GM21576 (cell line): ENCODE results near the gene THRAP3.

Experiments used
- ATAC-seq: cut with Tn5 transposase; IDR thresholded peaks from one replicate; pipeline ENCODE4 v1.9.1; 2021; ENCODE audit warnings: mild to moderate bottlenecking, moderate library complexity; ENCODE audit not compliant: unreplicated experiment

The THRAP3 gene

DNA sequence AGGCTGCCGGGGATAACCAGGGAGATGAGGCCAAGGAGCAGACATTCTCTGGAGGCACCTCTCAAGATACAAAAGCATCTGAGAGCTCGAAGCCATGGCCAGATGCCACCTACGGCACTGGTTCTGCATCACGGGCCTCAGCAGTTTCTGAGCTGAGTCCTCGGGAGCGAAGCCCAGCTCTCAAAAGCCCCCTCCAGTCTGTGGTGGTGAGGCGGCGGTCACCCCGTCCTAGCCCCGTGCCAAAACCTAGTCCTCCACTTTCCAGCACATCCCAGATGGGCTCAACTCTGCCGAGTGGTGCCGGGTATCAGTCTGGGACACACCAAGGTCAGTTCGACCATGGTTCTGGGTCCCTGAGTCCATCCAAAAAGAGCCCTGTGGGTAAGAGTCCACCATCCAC, 62.6 kb downstream of the THRAP3 start:
- ATAC-seq, result no peak

DNA sequence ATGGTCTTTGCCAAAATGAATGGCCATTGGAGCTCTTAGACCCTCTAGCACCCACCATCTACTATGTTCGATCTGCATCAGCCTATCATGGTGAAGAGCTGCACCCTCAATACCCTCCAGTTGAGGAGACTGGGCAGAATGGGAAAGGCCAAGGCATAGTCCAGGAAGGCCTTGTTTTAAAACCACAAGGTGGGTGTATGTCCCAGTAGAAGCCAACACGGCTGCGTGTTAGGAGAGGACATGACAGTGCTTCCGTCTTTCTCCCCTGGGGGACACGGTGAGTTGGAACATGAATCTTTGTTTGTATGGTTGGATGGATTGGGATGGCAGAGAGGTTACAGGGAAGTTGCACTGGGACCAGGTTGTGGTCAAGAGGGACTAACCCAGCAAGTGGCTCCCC, 63.4 kb downstream of the THRAP3 start:
- ATAC-seq, result no peak

DNA sequence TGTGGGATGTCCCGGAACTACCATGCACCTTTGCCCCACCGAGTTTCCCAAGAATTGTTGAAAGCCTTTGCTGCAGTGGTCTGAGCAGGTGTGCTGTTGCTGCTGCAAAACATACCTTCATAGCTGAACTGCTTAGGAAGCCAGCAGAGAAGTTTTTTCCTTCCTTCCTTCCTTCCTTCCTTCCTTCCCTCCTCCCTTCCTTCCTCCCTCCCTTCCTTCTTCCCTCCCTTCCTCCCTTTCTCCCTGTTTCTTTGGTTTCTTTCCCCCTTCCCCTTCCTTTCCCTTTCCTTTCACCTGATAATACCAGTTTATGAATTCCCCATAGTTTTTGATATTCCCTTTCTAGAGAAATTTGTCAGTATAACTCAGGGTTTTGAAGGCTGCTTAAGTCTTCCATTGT, 71.1 kb downstream of the THRAP3 start:
- ATAC-seq, result no peak

DNA sequence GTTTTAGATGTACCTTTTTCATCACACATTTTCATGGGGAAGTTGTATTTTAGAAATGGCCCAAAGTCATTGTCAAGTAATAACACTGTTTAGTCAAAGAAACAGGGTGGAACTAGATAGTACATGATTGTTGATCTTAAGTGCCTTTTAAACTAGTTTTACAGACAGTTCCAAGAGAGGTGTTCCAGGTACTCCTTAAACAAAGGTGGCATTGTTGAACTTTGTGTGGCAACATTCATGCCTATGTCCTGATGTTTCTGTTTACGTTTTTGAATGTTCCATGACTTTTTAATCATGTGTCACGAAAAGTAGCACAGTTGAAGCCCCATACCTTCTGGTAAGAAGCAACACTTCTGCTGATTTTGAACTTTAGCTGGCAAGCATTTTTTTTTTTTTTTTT, 72.8 kb downstream of the THRAP3 start:
- ATAC-seq, result no peak

DNA sequence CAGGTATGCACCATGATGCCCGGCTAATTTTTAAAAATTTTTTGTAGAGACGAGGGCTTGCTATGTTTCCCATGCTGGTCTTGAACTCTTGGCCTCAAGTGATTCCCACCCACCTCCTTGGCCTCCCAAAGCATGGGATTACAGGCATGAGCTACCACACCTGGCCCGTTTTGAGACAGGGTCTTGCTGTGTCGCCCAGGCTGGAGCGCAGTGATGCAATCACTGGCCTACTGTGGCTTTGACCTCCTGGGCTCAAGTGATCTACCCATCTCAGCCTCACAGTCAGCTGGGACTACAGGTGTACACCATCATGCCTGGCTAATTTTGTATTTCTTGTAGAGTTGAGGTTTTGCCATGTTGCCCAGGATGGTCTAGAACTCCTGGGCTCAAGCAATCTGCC, 74.4 kb downstream of the THRAP3 start:
- no peak for ATAC-seq

DNA sequence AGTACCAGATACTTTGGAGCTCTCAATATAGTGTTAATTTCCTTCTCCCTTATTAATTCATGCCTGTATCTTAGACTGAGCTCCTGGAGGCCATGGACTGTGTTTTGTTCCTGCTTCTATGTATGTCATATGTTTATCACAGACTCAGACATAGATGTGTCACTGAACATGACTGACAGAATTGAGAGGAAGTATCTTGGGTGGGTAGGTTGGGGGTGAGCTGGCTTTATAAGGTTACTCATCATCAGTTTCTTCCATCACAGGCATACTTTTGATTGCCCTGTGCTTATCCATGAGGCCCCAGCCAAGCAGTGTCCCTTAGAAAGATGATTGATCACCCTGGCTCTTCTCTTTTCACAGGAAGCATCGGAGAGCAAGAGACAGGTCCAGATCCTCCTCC, 76.3 kb downstream of the THRAP3 start:
- no peak for ATAC-seq

DNA sequence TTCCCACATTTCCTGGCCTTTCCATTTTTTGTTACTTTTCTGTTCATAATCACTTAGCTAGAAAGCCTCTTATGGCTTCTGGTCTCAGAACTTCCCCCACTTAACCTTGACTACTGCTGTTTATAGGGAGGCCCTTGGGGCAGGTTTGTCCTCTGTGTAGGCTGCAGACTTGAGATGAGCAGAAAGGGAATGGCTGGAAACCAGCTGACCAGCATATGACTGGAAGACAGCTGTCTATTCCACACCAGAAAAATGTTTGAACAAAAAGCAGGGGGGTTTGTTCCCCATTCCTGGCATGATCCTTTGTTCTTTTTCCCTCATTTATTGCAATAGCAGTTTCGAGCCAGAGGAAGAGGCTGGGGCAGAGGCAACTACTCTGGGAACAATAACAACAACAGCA, 77.0 kb downstream of the THRAP3 start:
- no peak for ATAC-seq

DNA sequence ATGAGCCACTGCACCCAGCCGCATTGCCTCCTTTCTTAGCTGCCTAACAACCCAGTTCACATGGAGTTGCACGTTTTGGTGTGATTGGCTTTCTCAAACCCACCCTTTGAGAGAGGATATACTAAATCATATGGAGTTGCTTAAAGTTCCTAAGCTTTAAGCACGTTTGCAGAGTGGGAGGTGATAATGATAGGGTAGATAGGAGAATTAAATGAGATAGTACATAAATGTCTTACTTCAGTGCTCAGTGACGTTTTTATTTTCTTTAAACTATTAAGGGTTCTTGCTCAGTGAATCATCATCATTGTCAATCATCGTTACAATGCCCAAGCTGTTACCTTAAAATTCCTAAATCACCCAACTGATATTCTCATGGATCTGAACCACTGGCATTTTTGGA, 79.0 kb downstream of the THRAP3 start:
- ATAC-seq, result no peak

DNA sequence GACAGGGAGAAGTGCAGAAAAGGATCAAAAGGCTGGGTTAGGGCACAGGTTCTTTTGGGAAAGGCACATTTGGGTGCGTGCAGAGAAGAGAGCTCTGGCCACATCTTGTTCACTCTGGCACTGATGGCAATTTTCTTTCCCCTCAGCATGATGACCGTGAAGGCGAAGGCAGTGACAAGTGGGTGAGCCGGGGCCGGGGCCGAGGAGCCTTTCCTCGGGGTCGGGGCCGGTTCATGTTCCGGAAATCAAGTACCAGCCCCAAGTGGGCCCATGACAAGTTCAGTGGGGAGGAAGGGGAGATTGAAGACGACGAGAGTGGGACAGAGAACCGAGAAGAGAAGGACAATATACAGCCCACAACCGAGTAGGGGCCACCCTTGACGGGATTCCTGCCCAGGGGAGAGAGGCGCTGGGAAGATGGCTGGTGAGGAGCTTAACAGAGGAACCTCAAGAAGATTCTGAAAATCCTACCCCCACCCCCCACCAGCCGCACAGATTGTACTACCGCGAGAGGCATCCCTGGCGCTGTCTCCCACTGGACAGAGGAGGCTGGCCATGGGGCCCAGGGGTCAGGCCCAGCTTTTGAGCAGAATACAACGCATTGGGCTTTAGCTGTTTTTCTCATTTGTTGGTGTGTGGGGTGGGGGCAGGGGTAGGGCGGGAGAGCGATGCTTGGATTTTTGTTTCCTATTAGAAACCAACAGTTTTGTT, 79.6 kb downstream of the THRAP3 start:
- no peak for ATAC-seq

DNA sequence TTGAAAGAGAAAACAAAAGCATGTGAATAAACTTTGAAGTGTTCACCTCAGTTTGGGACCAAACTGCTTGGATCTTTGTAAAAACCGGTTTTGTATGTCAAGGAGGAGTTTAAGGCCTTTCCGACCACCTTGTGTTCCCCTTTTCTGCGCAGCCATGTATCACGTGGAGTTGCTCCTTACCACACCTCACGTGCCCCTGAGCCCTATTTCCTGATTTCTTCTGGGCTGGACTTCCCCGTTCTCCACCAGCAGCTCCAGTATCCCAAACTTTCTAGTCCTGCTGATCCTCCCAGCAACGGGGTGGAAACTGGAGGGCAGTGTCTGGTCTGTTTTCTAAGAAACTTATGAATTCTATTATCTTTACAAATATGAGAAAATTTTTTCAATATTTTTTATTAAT, 80.3 kb downstream of the THRAP3 start:
- no peak for ATAC-seq

DNA sequence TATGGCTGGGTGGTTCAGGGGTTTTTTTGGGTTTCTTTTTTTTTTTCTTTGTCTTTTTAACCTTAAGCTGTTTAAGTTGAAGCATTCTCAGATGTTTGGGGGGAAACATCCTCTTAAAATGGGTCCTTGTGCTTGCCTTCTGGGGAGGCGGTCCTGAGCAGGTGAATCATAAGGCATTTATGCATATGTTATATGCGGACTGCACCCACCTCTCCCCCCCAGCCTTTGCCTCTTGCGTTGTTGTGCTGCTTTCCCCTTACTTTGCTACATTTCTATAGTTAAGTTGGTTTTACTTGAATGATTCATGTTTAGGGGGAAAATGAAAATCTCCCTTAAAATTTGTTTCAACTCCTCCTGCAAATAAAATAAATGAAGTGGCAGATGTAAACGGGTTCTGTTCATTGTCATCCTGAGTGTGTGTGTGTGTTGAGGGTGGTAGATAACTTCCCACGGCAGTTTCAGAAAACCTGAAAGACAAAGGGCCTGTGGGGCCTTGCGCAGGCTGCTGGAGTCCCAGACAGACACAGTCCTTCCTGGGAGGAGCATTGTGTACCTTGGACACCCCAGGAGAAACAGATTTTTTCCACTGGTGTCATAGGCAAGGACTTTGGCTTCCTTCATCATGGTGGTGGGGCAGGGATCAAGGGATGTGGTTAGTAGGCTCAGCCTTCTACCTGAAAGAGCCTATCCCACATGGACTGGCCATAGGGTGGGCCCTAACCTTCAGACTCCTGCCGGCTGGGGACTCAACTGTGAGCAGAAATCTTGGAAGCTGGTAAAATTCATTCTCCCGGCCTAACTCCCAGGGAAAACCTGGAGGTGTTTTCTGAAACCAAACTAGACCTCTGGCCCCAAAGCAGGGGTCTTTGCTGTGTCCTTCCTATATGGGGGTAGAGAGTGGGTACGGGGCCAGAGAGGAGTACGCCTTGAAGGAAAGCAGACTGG, 81.0 kb downstream of the THRAP3 start:
- no peak for ATAC-seq

DNA sequence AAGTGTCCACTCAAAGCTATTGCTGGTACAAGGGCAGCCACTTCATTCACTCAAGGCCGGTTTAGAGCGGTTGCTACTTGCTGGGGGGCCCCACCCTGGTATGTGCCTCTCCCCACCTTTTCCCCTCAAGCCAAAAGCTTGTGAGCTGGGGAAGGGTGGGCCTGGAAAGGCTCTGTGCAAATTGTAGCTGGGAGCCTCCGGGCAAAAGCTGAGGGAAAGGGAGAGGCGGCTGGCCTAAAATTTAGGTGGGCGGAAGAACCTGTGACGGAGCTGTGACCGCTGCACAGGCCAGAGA, 81.6 kb downstream of the THRAP3 start:
- ATAC-seq, result no peak

DNA sequence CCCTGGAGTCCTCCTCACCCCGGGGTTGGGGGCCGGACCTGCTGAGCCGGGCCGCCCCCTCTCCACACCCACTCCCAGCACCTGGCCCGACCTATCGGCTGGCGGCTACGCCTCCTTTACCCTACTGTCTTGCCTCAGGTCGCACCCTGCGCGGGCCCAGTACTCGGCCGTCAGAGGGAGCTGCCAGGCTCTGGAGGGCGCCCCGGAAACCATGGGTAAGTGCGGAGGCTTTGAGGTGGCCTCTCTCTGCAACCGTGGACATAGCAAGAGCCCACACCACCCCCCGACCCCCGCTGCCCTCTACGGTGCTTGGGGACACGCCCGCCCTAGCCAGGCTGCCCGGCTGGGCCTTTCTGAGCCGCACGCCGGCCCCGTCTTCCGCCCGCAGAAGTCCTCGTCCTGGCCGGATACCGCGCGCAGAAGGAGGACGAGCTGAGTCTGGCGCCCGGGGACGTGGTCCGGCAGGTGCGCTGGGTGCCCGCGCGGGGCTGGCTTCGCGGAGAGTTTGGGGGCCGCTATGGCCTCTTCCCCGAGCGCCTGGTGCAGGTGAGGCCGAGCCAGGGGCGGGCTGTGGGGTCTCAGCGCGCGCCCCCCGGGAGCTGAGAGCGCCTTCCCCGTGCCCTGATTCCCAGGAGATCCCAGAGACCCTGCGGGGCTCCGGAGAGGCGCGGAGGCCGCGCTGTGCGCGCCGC, 82.1 kb downstream of the THRAP3 start, which contains the start of gene SH3D21:
TSS of gene SH3D21 (plus strand) at position 159 of the 692 bp plus-strand sequence. CDS start at position 212, 53 bp downstream.
- ATAC-seq, result peak; percentile 20

DNA sequence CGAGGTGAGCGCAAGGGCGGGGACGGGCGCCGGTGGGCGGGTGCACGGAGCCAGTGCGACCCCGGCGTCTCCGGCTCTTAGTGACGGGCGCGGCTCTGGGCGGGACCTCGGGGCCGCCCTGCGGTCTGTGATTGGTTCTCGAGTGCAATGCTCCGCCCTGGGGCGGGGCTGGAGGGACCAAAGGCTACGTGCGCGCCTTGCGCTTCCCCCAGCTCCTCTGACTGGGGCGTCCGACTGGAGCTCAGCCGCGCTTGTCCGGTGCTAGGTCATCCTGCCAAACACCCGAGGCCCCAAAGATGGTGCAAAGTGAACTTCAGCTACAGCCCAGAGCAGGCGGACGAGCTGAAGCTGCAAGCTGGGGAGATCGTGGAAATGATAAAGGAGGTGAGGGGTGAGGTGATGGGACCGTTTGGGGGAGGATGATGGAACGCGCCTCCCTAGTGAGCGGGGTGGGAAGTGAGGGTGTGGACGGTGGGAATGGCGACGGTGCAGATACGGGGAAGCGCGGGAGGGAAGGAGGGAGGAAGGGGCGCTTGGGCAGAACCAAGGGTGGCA, 82.7 kb downstream of the THRAP3 start:
- peak; percentile 91 for ATAC-seq

DNA sequence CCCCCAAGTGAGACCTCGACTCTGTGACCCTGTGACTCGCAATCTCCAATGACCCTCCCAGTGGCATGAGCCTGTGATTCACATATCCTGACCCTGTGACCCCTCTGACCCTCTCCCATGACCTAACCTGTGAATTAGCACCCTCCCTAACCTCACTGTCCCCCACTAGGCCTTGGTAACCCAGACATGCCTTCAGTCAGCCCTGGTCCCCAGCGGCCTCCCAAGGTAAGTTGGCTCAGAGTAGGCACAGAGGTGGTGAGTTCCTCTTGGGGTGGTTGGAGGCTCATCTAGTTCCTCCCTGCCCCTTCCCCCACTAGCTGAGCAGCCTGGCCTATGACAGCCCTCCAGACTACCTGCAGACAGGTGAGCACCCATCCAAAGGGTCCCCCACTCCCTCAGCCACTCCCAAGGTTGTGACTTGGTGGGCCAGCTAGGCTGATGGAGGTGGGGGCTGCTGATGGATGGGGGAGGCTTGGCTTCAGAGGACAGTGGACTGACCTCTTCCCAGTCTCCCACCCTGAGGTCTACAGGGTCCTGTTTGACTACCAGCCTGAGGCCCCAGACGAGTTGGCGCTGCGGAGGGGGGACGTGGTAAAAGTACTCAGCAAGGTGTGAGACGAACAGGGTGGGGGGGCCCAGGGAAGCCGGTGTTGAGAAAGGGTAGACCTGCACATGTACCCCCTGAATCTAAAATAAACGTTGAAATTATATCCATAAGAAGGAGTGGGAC, 83.5 kb downstream of the THRAP3 start:
- ATAC-seq, result no peak

DNA sequence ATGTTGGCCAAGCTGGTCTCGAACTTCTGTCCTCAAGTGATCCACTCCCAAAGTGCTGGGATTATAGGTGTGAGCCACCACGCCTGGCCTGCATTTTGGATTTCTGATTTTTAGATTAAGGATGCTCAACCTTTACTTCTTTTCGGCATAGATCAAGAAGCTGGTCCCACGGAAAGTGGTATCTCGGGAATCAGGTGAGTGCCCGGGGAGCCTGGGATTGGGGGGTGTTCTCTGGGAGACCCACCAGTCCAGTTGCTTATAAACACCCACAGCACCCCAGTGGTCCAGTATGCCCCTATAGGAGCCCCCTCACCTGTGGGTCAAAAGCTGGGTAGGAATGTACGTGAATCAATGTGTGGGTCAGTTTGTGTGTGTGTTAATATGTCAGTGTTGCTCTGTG, 85.2 kb downstream of the THRAP3 start:
- ATAC-seq, result no peak

DNA sequence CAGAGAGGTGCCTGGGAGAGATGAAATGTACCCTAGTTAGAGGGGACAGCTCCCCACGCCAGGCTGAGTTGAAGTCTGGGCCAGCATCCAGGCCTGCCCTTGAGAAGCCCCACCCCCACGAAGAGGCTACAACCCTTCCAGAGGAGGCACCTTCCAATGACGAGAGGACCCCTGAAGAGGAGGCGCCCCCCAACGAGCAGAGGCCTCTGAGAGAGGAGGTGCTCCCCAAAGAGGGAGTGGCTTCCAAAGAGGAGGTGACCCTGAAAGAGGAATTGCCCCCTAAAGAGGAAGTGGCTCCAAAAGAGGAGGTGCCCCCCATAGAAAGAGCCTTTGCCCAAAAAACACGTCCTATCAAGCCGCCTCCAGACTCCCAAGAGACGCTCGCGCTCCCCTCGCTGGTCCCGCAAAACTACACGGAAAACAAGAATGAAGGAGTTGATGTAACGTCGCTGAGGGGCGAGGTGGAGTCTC, 96.1 kb downstream of the THRAP3 start:
- no peak for ATAC-seq

DNA sequence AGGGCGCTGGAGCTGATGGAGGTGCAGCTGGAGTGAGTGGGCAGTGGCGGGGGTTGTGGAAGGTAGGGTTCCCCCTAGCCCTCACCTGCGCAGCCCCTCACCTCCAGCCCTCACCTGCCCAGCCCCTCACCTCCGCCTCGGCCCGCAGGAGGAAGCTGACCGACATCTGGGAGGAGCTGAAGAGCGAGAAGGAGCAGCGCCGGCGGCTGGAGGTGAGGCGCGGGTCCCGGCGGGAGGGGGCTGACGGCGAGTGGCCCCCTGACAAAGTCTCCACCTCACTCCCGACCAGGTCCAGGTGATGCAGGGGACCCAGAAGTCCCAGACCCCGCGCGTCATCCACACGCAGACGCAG, 96.5 kb downstream of the THRAP3 start:
- ATAC-seq, result no peak

DNA sequence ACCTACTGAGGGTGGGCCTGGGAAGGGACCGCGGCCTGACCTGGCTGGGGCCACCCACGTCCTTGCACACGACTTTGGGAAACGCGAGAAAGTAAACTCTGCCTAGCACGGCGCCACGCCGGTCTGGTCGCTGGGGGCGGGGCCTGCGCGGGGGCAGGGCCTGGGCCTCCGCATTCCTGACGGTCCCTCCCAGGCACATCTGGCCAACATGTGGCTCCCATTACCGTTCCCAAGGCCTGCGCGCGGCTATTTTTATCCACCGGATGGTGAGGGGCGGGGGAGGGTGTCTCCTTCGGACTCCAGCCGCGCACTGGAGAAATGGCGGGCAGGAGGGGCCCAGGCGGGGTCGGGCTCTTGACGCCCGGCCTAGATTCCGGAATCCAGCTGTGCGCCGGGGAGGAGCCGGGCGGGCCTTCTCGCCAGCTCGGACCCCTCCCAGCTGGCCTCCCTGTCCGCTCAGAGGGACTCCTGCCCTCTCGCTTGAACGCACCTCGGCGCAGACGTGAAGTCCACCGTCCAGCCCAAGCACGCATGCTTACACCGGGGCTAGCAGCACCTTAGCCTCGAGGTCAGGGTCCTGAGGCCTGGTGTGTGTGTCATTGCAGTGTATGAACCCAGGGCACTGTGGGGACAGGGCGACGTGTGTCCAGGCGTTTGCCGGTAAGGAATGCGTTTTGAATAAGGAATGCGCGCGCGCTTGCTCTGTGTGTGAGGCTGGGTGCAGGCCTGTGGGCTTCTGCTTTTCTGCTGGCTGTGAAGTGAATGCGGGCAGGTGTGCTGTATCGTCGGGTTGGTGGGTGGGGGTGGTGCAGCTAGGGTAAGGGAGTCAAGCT, 97.1 kb downstream of the THRAP3 start:
- no peak for ATAC-seq
